MM.1S (cell line): ENCODE data around the gene ACO1.
"Not testable (repeated sequence)": the region's sequence is repeated elsewhere in the genome, so short reads cannot be mapped to it uniquely, and the experiment has no call there.

Source experiments
- CTCF ChIP-seq: fragments of 300-600 bp; sonication (generic); IDR thresholded peaks from 2 replicates; pipeline ENCODE4 v1.5.1; 2016; ENCODE audit warnings: antibody characterized with exemption, low read length, mixed read lengths
- EZH2 ChIP-seq: fragments of 300-600 bp; sonication (generic); optimal IDR thresholded peaks from 2 replicates; pipeline ENCODE3; 2017; ENCODE audit warnings: low read depth, mild to moderate bottlenecking, antibody characterized with exemption, low read length, mixed read lengths

GRCh38 chr9:32353476-32353875, 31.0 kb upstream of the ACO1 start:
- not testable (repeated sequence) for TF ChIP-seq EZH2, CTCF
